GM18505 (cell line): ENCODE measurements around the gene CCDC14.
"Not testable (repeated sequence)": the region's sequence is repeated elsewhere in the genome, so short reads cannot be mapped to it uniquely, and the experiment has no call there.

Experiments used
- ATAC-seq: cut with Tn5 transposase; IDR thresholded peaks from one replicate; pipeline ENCODE4 v1.9.1; 2021; ENCODE audit not compliant: unreplicated experiment
- POLR2A ChIP-seq: IDR thresholded peaks from 4 replicates; pipeline ENCODE4 v1.6.1; 2011; ENCODE audit warnings: borderline replicate concordance; ENCODE audit not compliant: insufficient read depth, insufficient read length; ENCODE audit errors: extremely low read depth

CCDC14 gene

GRCh38 chr3:123971406-123971805 lies 10.4 kb upstream of the CCDC14 start:
- TF ChIP-seq POLR2A = no peak
- ATAC-seq = no peak

- not testable (repeated sequence) for ATAC-seq
These were observed 6.2 kb upstream of the CCDC14 start for GRCh38 chr3:123967260-123967659.

- ATAC-seq = not testable (repeated sequence)
These were observed 5.8 kb upstream of the CCDC14 start for GRCh38 chr3:123966799-123967198.

GRCh38 chr3:123964793-123965192 lies 3.8 kb upstream of the CCDC14 start:
- not testable (repeated sequence) for ATAC-seq

- no peak for TF ChIP-seq POLR2A
- no peak for ATAC-seq
These were observed 453 bp upstream of the CCDC14 start for GRCh38 chr3:123961508-123961856.

GRCh38 chr3:123953735-123954134 lies 7.3 kb downstream of the CCDC14 start:
- ATAC-seq = no peak
- TF ChIP-seq POLR2A = no peak

DNA sequence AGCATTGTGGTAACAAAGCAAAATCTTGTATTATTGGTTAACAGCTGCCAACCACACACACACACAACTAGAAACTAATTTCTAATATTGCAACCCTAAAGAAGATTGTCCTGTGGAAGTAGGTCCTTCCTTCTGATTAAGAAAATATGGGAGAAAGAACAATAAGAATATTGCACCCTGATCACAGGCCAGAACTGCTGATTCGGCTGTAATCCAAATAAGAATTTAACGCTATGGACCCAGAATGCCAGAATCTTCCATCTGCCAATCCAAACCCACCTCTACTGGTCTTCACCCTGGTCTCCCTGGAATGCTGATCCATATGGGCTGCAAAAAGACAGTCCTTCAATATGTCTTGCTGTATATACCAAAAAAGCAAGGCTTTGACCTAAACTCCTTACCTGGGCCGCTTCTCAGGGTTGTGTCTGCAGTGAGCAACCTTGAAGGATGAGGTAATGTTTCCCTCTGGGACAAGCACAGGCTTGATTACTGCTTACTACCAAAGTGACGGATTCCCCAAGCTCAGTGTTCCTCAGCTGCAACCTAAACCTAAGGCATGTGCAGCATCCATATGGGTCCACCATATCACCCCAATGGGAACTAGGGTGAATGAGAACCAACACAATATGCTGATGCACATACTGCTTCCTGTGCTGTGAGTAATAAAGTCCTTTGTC lies 8.0 kb downstream of the CCDC14 start:
- no peak for ATAC-seq

DNA sequence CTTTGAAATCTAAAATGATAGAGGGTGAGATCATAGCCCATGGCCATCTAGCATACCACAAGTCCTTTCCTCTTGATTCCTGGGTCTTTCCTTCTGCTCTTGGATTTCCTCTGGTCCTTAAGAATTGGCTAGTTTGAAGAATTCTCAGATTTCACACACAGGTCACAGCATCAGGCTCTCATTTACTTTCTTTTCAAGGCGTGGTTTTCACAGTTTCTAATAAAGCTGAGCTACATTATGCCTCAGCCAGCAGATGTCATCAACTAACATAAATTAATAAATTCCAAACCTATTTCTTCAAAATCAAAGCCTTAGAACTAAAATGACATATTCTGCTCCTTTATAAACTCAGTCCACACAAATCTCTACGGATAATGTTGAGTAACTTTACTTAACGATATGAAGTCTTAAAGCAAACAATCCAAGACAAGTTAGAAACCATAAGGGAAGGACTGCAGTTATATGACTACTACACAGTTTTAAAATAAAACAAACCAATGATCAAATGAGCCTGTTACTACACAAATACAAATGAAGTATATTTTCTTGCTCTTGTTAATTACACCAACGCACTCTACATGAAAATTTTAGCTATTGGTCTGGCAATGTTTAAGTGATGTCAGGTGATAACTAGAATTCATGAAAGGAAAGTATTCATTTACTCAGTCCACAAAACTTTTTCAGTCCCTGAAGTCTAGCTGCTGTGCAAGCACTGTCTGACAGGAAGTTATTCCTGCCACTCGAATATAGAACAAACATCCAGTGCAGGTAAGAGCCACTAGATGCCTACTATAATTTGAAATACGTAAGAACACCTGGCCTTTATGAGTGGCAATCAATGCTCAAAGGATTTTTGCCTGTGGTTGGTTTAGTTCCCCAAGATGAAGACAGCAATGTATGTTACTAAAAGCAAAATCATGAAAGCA lies 9.2 kb downstream of the CCDC14 start:
- TF ChIP-seq POLR2A = no peak
- ATAC-seq = no peak

More for the DNA sequence above, 8.0 kb downstream of the CCDC14 start:
- TF ChIP-seq POLR2A = no peak

GRCh38 chr3:123949641-123950040 lies 11.4 kb downstream of the CCDC14 start:
- ATAC-seq = no peak

DNA sequence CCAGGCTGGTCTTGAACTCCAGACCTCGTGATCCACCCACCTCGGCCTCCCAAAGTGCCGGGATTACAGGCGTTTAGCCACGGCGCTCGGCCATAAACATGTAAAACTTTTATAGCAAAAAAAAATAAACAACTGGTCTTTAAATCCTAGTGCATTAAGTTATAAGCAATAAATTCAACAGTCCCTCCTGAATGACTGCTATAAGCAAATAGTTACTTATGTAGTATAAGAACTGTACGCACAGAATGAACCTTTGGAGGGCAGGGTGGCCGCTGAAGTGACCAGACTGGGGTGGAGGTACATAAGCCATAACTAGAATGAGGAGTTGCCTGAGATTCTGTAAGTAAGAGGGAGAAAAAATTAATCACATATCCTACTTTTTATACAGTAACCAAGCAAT lies 12.6 kb downstream of the CCDC14 start:
- TF ChIP-seq POLR2A = no peak
- ATAC-seq = no peak

More at GRCh38 chr3:123949641-123950040, 11.4 kb downstream of the CCDC14 start:
- TF ChIP-seq POLR2A = no peak

DNA sequence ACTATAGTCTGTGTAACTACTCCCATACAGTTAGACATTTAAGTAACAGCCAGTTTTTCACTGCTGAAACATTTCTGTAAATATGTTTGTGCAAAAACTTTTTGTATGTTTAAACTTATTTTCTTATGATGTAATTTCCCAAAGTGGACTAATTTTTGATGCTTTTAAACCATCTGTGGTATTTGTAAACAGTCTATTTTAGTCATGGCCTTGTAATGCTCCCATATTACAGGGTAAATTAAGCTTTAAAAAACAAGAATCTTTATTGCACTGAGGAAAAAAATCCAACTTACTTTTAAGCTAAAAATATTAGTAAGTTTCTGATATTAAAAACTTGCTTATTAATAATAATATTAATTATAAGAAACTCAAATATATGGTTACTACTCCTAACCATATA lies 13.5 kb downstream of the CCDC14 start:
- TF ChIP-seq POLR2A = no peak

GRCh38 chr3:123941542-123941941 lies 19.5 kb downstream of the CCDC14 start:
- TF ChIP-seq POLR2A = no peak
- no peak for ATAC-seq

More for the DNA sequence above, 13.5 kb downstream of the CCDC14 start:
- ATAC-seq = no peak

- ATAC-seq = no peak
- TF ChIP-seq POLR2A = no peak
These were observed 19.9 kb downstream of the CCDC14 start for GRCh38 chr3:123941121-123941520.

DNA sequence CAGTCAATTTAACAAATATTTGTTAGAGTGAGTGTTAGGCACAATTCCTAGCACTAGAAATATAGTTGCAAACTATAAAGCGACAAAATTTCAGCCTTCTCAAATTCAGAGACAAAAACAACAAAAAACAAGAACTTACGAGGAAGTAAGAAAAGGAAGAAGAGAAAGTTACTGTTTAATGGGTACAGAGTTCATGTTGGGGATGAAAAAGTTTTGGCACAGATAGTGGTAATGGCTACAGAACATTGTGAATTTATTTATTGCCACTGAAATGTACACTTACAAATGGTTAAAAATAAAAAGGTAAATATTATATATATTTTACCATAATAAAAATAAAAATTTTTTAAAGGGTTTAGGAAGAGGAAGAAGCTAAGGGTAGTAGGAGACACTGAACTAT lies 21.3 kb downstream of the CCDC14 start:
- ATAC-seq = no peak
- no peak for TF ChIP-seq POLR2A
